ENCODE data around the gene ACVR1C.
"Not testable (repeated sequence)": the region's sequence is repeated elsewhere in the genome, so short reads cannot be mapped to it uniquely, and the experiment has no call there.

Gene ACVR1C

GRCh38 chr2:157572725-157573124, 55.9 kb downstream of the ACVR1C start:
- DNase-seq, result peak in 1 of 2 experiments; percentile 4

DNA sequence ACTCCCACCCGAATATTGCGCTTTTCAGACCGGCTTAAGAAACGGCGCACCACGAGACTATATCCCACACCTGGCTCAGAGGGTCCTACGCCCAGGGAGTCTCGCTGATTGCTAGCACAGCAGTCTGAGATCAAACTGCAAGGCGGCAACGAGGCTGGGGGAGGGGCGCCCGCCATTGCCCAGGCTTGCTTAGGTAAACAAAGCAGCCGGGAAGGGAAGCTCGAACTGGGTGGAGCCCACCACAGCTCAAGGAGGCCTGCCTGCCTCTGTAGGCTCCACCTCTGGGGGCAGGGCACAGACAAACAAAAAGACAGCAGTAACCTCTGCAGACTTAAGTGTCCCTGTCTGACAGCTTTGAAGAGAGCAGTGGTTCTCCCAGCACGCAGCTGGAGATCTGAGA, 62.0 kb downstream of the ACVR1C start:
- not testable (repeated sequence) for DNase-seq

DNA sequence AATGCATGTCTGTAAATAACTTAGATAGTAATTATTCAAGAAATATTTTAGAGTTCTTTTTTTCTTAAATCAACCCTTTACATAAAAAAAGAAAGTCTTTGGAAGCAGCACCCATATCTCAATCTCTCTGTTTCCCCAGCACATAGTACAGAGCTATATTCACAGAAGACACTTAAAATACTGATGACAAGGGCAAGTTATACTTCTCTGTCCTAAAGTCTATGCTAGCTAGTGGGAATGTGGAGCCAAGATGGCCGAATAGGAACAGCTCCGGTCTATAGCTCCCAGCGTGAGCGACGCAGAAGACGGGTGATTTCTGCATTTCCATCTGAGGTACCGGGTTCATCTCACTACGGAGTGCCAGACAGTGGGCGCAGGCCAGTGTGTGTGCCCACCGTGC, 62.6 kb downstream of the ACVR1C start:
- DNase-seq, result not testable (repeated sequence)

- no peak for DNase-seq
Measured at GRCh38 chr2:157565550-157565949, 63.1 kb downstream of the ACVR1C start.

GRCh38 chr2:157559890-157560289, 68.8 kb downstream of the ACVR1C start:
- DNase-seq, result no peak

GRCh38 chr2:157559461-157559860, 69.2 kb downstream of the ACVR1C start:
- no peak for DNase-seq

DNA sequence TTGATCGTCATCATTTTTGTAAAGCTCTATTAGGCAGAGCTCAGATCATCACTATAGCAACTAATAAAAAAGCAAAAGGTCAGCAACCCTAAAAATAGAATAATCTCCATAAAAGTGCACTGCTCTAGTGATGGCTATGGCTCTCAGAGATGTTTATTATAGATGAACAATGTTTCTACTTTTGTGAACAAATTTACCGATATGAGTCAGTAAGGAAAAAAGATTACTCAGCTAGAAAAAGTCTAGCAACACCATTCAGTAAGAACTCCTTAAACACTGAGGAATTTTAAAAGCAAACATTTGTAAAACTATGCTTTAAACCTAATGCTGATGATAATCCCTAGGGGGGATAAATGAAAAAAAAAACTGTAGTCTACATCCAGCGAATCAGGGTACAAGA, 69.6 kb downstream of the ACVR1C start:
- DNase-seq, result no peak

GRCh38 chr2:157557770-157558169, 70.9 kb downstream of the ACVR1C start:
- no peak for DNase-seq

GRCh38 chr2:157540102-157540501, 88.6 kb downstream of the ACVR1C start:
- DNase-seq, result no peak

- DNase-seq, result no peak
Measured at GRCh38 chr2:157538064-157538463, 90.6 kb downstream of the ACVR1C start.

DNA sequence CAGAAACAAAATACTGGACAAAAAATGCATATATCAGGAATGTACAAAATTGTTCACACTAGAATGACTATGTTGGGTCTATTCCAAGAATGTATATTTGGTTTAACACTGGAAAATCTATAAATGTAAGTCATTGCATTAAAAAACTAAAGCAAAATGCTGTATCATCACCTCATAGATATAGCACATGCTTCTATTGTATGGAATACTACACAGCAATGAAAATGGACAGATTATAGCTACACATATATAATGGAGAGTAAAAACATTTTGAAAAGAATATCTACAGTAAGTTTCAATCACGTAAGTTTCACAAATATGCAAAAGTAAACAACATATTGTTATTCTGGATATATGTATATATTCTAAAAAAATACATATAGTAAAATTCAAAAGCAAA, 91.8 kb downstream of the ACVR1C start:
- no peak for DNase-seq

GRCh38 chr2:157528963-157529751, 99.5 kb downstream of the ACVR1C start:
- no peak for DNase-seq

DNA sequence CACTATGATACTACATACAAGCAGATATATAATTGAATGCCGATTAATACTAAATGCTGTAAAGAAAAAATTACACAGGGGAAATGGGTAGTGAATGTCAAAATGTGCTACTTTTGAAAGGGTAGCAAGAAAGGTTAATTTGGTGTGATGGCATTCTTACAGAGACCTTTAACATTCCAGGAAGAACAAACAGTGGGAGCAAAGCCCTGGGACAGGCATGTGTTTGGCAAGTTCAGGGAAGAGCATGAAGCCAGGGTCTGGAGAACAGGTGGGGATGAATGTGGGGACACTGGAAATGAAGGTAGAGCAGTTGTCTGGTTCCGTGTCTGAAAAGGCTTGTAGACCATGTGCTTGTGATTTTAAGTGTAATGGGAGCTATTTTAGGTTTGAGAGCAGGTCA, 102.6 kb downstream of the ACVR1C start:
- DNase-seq, result no peak

DNA sequence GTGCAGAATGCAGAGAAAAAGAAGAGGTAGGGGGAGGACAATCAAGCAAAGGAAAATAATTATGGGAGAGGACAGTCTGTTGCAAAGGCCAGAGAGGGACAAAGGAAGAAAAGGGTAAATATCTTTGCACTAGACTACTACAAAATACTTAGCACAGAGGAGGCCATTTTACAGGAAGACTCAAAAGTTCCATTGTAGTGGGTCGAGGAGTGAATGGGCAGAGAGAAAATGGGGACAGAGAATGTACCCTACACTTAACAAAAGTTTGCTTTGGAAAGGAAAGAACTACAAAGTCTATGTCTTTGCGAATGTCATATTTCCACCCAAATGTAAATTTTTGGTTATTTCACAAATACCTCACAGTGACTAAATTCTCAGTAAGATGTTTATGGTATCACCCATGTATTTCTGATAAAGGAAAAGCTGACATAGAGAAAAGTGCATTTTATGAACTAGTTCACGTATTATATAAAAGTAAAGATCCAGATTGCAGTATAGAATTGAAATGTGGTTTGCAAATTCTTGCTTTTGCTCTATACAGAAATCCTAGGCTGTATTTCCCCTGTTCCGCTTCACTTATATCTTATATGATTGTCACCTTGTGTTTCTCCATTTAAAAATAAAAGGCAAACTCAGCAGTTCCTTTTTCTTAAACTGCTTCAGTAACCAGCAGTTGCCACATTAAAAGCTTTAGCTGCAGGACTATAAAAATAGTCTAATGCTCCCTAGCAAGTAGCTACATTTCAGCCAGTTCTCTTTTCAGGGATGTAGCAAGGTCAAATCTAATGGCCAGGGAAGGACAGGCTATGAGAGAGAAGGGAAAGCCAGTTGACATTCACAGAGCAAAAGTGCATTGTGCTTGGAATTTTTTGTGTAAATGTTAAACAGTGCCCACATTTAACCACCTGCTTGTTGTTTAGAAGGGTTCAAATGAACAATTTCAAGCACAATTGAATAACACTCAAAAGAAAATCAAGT, 105.1 kb downstream of the ACVR1C start:
- no peak for DNase-seq

DNA sequence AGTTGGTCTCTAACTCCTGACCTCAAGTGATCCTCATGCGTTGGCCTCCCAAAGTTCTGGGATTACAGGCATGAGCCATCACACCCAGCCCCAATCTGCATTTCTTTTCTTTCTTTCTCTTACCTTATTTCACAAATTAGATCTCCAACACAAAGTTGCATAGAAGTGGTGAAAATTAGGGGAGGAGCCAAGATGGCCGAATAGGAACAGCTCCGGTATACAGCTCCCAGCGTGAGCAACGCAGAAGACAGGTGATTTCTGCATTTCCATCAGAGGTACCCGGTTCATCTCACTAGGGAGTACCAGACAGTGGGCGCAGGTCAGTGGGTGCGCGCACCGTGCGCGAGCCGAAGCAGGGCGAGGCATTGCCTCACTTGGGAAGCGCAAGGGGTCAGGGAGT, 113.7 kb downstream of the ACVR1C start:
- not testable (repeated sequence) for DNase-seq

DNA sequence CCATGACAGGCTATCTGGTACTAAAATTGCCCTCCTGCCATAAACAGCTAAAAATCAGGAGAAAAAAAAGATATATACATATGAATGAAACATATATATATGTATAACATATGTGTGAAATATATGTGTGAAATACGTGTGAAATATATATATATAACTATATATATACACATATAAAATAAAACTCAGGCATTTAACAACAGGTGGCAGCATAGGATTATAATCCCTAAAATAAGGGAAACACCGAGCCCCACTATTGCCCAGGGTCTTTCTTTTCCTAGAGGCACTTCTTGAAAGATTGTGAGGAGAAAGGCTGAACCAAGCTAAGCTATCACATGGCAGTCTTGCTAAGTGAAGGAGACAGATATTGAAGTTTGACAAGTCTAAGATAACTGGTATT, 118.9 kb downstream of the ACVR1C start:
- DNase-seq, result no peak

DNA sequence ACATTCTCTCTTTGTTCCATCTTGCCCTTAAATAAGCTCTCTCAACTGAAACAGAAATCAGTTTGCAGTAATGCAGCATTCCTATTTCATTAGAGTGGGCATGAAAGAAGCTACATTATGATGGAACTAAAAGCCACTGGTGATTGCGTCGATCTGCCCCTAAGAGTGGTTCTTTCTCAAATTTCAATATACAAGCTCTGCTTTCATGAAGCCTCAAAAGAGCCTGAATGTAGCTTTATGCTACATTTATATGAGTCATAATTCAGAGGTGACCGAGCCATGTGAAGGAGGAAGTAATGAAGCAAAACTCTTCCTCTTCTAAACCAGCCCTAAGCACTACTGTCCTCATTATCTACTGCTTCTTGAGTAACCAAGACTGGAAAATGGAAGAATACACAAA, 120.0 kb downstream of the ACVR1C start:
- peak; percentile 62 to 68 for DNase-seq

DNA sequence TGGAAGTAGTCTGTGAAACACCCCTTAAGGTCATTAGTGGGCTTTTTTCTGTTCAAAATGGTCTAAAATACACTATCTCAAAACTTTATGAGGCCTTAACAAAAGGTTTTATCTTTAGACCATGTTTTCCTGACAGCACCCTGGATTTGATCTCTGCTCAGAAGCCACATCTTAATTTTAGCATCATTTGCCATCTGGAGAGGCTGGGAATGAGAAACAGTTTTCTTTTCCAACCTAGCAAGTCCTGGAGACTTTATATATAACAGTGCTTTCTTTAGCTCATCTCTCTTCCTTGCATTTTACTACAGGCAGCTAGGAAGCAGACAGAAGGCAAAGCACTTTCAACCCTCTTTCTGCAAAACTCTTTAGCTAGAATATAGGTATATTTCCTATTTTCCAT, 122.1 kb downstream of the ACVR1C start:
- DNase-seq, result no peak

DNA sequence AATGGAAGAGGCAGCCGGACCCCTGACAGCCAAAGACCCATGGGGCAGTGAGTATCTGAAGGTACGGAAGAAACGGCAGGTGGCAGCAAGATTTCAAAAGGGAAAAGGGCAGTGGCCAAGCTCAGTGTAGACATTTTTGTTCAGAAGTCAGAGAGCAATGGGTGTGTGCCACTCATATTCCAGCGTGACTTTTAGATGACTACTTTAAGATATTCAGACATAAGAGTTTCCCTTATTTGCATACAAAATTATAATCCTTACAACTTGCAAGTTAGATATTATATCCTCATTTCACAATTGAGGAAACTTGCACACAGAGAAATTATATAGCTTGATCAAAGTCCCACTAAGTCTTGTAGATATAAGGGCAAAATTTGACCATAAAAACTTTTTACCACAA, 124.0 kb downstream of the ACVR1C start:
- no peak for DNase-seq

GRCh38 chr2:157501026-157501425, 127.6 kb downstream of the ACVR1C start:
- DNase-seq, result no peak

DNA sequence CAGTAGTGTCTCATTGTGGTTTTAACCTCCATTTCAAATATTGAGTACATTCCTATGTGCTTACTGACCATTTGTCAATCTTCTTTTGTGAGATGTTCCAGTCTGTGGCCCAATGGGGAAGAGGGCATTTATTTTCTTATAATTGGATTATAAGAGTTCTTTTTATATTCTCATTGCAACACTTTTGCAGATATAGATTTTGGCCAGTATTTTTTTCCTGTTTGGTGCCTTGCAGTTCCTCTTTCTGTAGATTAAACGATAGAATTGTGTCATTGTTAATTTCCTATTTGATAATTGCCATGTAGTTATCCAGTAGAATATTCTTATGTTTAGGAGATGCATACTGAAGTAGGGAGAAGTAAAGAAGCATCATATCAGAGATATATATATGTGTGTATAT, 128.3 kb downstream of the ACVR1C start:
- DNase-seq, result peak; percentile 47 to 48

GRCh38 chr2:157498483-157498882, 130.2 kb downstream of the ACVR1C start:
- DNase-seq, result no peak

GRCh38 chr2:157497638-157498314, 130.9 kb downstream of the ACVR1C start:
- peak; percentile 70 to 79 for DNase-seq
